Measurements from ENCODE around the gene FIGLA. TPM values are rescaled to one million over a fixed set of nuclear protein-coding genes. Genes with fewer than 3 reads are reported as not detected.

Gene FIGLA
- total RNA-seq, 2 experiments from 2014 or later: not detected

GRCh38 chr2:70767699-70768589 lies 22.5 kb downstream of the FIGLA start, which contains the start of gene ADD2:
TSS of gene ADD2 (minus strand) at chr2:70768200. CDS start at chr2:70706408, 61,792 bp downstream.
- Mint-ChIP-seq H3K4me1 (ENCODE audit: low read depth) (peaks cover 8% of the 10 kb centered on the region), H3K36me3 (ENCODE audit: low read depth) (no peaks in the 10 kb centered on the region), H3K27me3 (ENCODE audit: low read depth) (peaks cover 10% of the 10 kb centered on the region), H3K4me3 (peak within 1 kb of the TSS; percentile 91), H3K9me3 (no peaks in the 10 kb centered on the region), H3K27ac (peak within 1 kb of the TSS; percentile 83)
- intact Hi-C loops (cut with micrococcal nuclease): loop anchor here (1.0 to 5.0 kb wide), 5 partner anchors 17 to 576 kb away; partner anchors contain the start of genes C2orf42 and FAM136A
- peak; percentile 89 for DNase-seq
- CTCF ChIA-PET: interaction anchor here (0.5 to 2.9 kb wide), 27 partner anchors 8 to 1382 kb away, joined by 3 to 25 read pairs (median 4); partner anchors contain the start of genes FAM136A, FIGLA and SNRPG

- Mint-ChIP-seq H3K36me3 (ENCODE audit: low read depth) (no peaks in the 10 kb centered on the region), H3K4me3 (peak overlapping the region; percentile 91), H3K9me3 (no peaks in the 10 kb centered on the region), H3K27me3 (ENCODE audit: low read depth) (peaks cover 10% of the 10 kb centered on the region), H3K4me1 (ENCODE audit: low read depth) (peaks cover 8% of the 10 kb centered on the region), H3K27ac (peak overlapping the region; percentile 32)
- peak; percentile 51 for DNase-seq
- CTCF ChIA-PET: interaction anchor here (0.7 to 2.9 kb wide), 11 partner anchors 8 to 465 kb away, joined by 3 to 25 read pairs (median 6); partner anchors contain the start of genes FAM136A and FIGLA
- intact Hi-C loops (cut with micrococcal nuclease): loop anchor here (1.0 to 5.0 kb wide), 3 partner anchors 112 to 575 kb away; partner anchors contain the start of genes C2orf42 and FAM136A
Observed at GRCh38 chr2:70767079-70767698, 23.3 kb downstream of the FIGLA start.

- intact Hi-C loops (cut with micrococcal nuclease): loop anchor here (1.0 to 5.0 kb wide), 4 partner anchors 31 to 574 kb away; partner anchors contain the start of genes C2orf42 and FAM136A
- Mint-ChIP-seq H3K4me3 (peak overlapping the region; percentile 79), H3K36me3 (ENCODE audit: low read depth) (no peaks in the 10 kb centered on the region), H3K27ac (no peak overlapping the region), H3K27me3 (ENCODE audit: low read depth) (peaks cover 10% of the 10 kb centered on the region), H3K4me1 (ENCODE audit: low read depth) (peaks cover 8% of the 10 kb centered on the region), H3K9me3 (no peaks in the 10 kb centered on the region)
- DNase-seq: no peak
- CTCF ChIA-PET: interaction anchor here (0.7 kb wide), 1 partner anchor 14 kb away, joined by 3 read pairs; no protein-coding TSS in a partner anchor
Observed at GRCh38 chr2:70766357-70767078, 23.9 kb downstream of the FIGLA start.

- CTCF ChIA-PET: no interaction called here
- no peaks in the 10 kb centered on the region for H3K9me3 Mint-ChIP-seq
- H3K4me3 Mint-ChIP-seq: no peak overlapping the region
- intact Hi-C loops (cut with micrococcal nuclease): loop anchor here (5.0 kb wide), 2 partner anchors 463 to 573 kb away; partner anchors contain the start of genes C2orf42 and FAM136A
- no peak overlapping the region for H3K27ac Mint-ChIP-seq
- DNase-seq: no peak
- H3K4me1 Mint-ChIP-seq (ENCODE audit: low read depth): peaks cover 8% of the 10 kb centered on the region
- peaks cover 10% of the 10 kb centered on the region for H3K27me3 Mint-ChIP-seq (ENCODE audit: low read depth)
- no peaks in the 10 kb centered on the region for H3K36me3 Mint-ChIP-seq (ENCODE audit: low read depth)
Observed at GRCh38 chr2:70765507-70765906, 24.9 kb downstream of the FIGLA start.

- peaks cover 2% of the 10 kb centered on the region for H3K27me3 Mint-ChIP-seq (ENCODE audit: low read depth)
Observed at GRCh38 chr2:70759446-70759845, 31.0 kb downstream of the FIGLA start.

GRCh38 chr2:70757966-70758365 lies 32.5 kb downstream of the FIGLA start:
- DNase-seq: no peak
- CTCF ChIA-PET: interaction anchor here (1.2 to 1.8 kb wide), 2 partner anchors 31 to 244 kb away, joined by 3 to 4 read pairs; no protein-coding TSS in a partner anchor
- intact Hi-C loops (cut with micrococcal nuclease): no loop called here
- Mint-ChIP-seq H3K9me3 (no peaks in the 10 kb centered on the region), H3K36me3 (ENCODE audit: low read depth) (no peaks in the 10 kb centered on the region), H3K4me3 (no peak overlapping the region), H3K27me3 (ENCODE audit: low read depth) (peaks cover 2% of the 10 kb centered on the region), H3K27ac (no peak overlapping the region), H3K4me1 (ENCODE audit: low read depth) (no peaks in the 10 kb centered on the region)

More at GRCh38 chr2:70759446-70759845, 31.0 kb downstream of the FIGLA start:
- no peak for DNase-seq
- intact Hi-C loops (cut with micrococcal nuclease): no loop called here
- no peaks in the 10 kb centered on the region for H3K4me1 Mint-ChIP-seq (ENCODE audit: low read depth)
- no peak overlapping the region for H3K4me3 Mint-ChIP-seq
- H3K36me3 Mint-ChIP-seq (ENCODE audit: low read depth): no peaks in the 10 kb centered on the region
- CTCF ChIA-PET: interaction anchor here (1.7 to 1.8 kb wide), 2 partner anchors 9 to 30 kb away, joined by 4 to 8 read pairs; partner anchors contain the start of gene ADD2
- H3K27ac Mint-ChIP-seq: no peak overlapping the region
- H3K9me3 Mint-ChIP-seq: no peaks in the 10 kb centered on the region

GRCh38 chr2:70757360-70757759 lies 33.1 kb downstream of the FIGLA start:
- no peak for DNase-seq
- intact Hi-C loops (cut with micrococcal nuclease): no loop called here
- Mint-ChIP-seq H3K4me3 (no peak overlapping the region), H3K9me3 (no peaks in the 10 kb centered on the region), H3K27ac (no peak overlapping the region), H3K27me3 (ENCODE audit: low read depth) (peaks cover 2% of the 10 kb centered on the region), H3K4me1 (ENCODE audit: low read depth) (no peaks in the 10 kb centered on the region), H3K36me3 (ENCODE audit: low read depth) (no peaks in the 10 kb centered on the region)
- CTCF ChIA-PET: no interaction called here

- DNase-seq: no peak
- Mint-ChIP-seq H3K36me3 (ENCODE audit: low read depth) (no peaks in the 10 kb centered on the region), H3K4me1 (ENCODE audit: low read depth) (no peaks in the 10 kb centered on the region), H3K27me3 (ENCODE audit: low read depth) (peaks cover 2% of the 10 kb centered on the region), H3K27ac (no peak overlapping the region), H3K9me3 (no peaks in the 10 kb centered on the region), H3K4me3 (no peak overlapping the region)
- intact Hi-C loops (cut with micrococcal nuclease): no loop called here
- CTCF ChIA-PET: interaction anchor here (2.0 kb wide), 1 partner anchor 12 kb away, joined by 7 read pairs; the partner anchor contains the start of gene ADD2
Observed at GRCh38 chr2:70756128-70756527, 34.3 kb downstream of the FIGLA start.

- H3K4me3 Mint-ChIP-seq: no peak overlapping the region
- DNase-seq: no peak
- H3K27ac Mint-ChIP-seq: no peak overlapping the region
- peaks cover 2% of the 10 kb centered on the region for H3K27me3 Mint-ChIP-seq (ENCODE audit: low read depth)
- no peaks in the 10 kb centered on the region for H3K36me3 Mint-ChIP-seq (ENCODE audit: low read depth)
- H3K4me1 Mint-ChIP-seq (ENCODE audit: low read depth): peaks cover 3% of the 10 kb centered on the region
- peaks cover 2% of the 10 kb centered on the region for H3K9me3 Mint-ChIP-seq
- CTCF ChIA-PET: no interaction called here
- intact Hi-C loops (cut with micrococcal nuclease): no loop called here
Observed at GRCh38 chr2:70753902-70754301, 36.5 kb downstream of the FIGLA start.

GRCh38 chr2:70753031-70753430 lies 37.4 kb downstream of the FIGLA start:
- no peak for DNase-seq
- H3K4me1 Mint-ChIP-seq (ENCODE audit: low read depth): peaks cover 6% of the 10 kb centered on the region
- CTCF ChIA-PET: no interaction called here
- H3K36me3 Mint-ChIP-seq (ENCODE audit: low read depth): no peaks in the 10 kb centered on the region
- intact Hi-C loops (cut with micrococcal nuclease): no loop called here
- H3K27me3 Mint-ChIP-seq (ENCODE audit: low read depth): peaks cover 2% of the 10 kb centered on the region
- no peak overlapping the region for H3K4me3 Mint-ChIP-seq
- H3K27ac Mint-ChIP-seq: no peak overlapping the region
- H3K9me3 Mint-ChIP-seq: peaks cover 3% of the 10 kb centered on the region

- Mint-ChIP-seq H3K27ac (no peak overlapping the region), H3K4me1 (ENCODE audit: low read depth) (peaks cover 7% of the 10 kb centered on the region), H3K9me3 (peaks cover 5% of the 10 kb centered on the region), H3K27me3 (ENCODE audit: low read depth) (peaks cover 2% of the 10 kb centered on the region), H3K36me3 (ENCODE audit: low read depth) (peaks cover under 1% of the 10 kb centered on the region), H3K4me3 (no peak overlapping the region)
- DNase-seq: no peak
- intact Hi-C loops (cut with micrococcal nuclease): no loop called here
- CTCF ChIA-PET: no interaction called here
Observed at GRCh38 chr2:70752396-70752795, 38.0 kb downstream of the FIGLA start.

Measured in activated naive CD4-positive, alpha-beta T cell treated with anti-CD3 and anti-CD28 coated beads for 36 hours (primary cell).